Ishikawa (cell line): ENCODE data around the gene LCE3B.

Experiments used
- CEBPB ChIP-seq: IDR thresholded peaks from 2 replicates; pipeline ENCODE4 v1.6.1; 2012
- CREB1 ChIP-seq: IDR thresholded peaks from 2 replicates; pipeline ENCODE4 v1.6.1; 2012; ENCODE audit warnings: low read depth
- EGR1 ChIP-seq: IDR thresholded peaks from 2 replicates; pipeline ENCODE4 v1.6.1; 2012
- EP300 ChIP-seq: IDR thresholded peaks from 2 replicates; pipeline ENCODE4 v1.6.1; 2012; ENCODE audit warnings: borderline replicate concordance
- FOXM1 ChIP-seq: IDR thresholded peaks from 2 replicates; pipeline ENCODE4 v1.6.1; 2012; ENCODE audit warnings: low read depth, borderline replicate concordance
- NFIC ChIP-seq: IDR thresholded peaks from 2 replicates; pipeline ENCODE4 v1.6.1; 2012
- RAD21 ChIP-seq: IDR thresholded peaks from 2 replicates; pipeline ENCODE4 v1.6.1; 2012; ENCODE audit warnings: low read depth
- TAF1 ChIP-seq: IDR thresholded peaks from 2 replicates; pipeline ENCODE4 v1.6.1; 2012; ENCODE audit warnings: low read depth, mild to moderate bottlenecking
- TCF12 ChIP-seq: IDR thresholded peaks from 2 replicates; pipeline ENCODE4 v1.6.1; 2012; ENCODE audit warnings: low read depth
- TEAD4 ChIP-seq: IDR thresholded peaks from 2 replicates; pipeline ENCODE4 v1.6.1; 2012
- YY1 ChIP-seq: IDR thresholded peaks from 2 replicates; pipeline ENCODE4 v1.6.1; 2012; ENCODE audit warnings: low read depth
- ZBTB7A ChIP-seq: IDR thresholded peaks from 2 replicates; pipeline ENCODE4 v1.6.1; 2012; ENCODE audit warnings: low read depth
- TF ChIP-seq, protein P1 (sequence below): IDR thresholded peaks from 2 replicates; pipeline ENCODE4 v1.6.1; 2012
- TF ChIP-seq, protein P2 (sequence below): IDR thresholded peaks from 2 replicates; pipeline ENCODE4 v1.6.1; 2012
- TF ChIP-seq, protein P3 (sequence below): IDR thresholded peaks from 2 replicates; pipeline ENCODE4 v1.6.1; 2012; ENCODE audit warnings: low read depth, mild to moderate bottlenecking

The LCE3B gene, protein sequence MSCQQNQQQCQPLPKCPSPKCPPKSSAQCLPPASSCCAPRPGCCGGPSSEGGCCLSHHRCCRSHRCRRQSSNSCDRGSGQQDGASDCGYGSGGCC

DNA sequence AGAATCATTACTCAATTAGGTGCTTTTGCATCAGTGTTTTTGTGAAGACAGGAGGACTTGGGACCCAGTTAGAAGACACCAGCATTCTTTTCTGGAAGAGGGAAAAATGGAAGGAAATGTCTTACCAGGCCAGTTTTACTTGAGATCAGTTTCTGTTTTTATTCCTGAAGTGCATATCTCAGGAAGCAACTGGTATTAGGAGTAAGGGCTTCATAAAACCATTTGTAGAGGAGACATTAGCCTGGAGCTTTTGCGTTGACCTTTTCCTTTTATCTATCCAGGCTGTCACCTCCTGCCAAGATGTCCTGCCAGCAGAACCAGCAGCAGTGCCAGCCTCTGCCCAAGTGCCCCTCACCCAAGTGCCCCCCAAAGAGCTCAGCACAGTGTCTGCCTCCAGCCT is at the start of gene LCE3B:
TSS of gene LCE3B (plus strand) at position 301 of the 400 bp plus-strand sequence. CDS start at position 301, 0 bp downstream.
- TF ChIP-seq FOXM1 (no peak), TAF1 (no peak), TCF12 (no peak), EGR1 (no peak), NFIC (no peak), YY1 (no peak), RAD21 (no peak), CEBPB (no peak), EP300 (no peak), ZBTB7A (no peak), TEAD4 (no peak), CREB1 (no peak)
- TF ChIP-seq, protein P1, sequence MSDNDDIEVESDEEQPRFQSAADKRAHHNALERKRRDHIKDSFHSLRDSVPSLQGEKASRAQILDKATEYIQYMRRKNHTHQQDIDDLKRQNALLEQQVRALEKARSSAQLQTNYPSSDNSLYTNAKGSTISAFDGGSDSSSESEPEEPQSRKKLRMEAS = no peak
- TF ChIP-seq, protein P2, sequence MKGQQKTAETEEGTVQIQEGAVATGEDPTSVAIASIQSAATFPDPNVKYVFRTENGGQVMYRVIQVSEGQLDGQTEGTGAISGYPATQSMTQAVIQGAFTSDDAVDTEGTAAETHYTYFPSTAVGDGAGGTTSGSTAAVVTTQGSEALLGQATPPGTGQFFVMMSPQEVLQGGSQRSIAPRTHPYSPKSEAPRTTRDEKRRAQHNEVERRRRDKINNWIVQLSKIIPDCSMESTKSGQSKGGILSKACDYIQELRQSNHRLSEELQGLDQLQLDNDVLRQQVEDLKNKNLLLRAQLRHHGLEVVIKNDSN = no peak
- TF ChIP-seq, protein P3, sequence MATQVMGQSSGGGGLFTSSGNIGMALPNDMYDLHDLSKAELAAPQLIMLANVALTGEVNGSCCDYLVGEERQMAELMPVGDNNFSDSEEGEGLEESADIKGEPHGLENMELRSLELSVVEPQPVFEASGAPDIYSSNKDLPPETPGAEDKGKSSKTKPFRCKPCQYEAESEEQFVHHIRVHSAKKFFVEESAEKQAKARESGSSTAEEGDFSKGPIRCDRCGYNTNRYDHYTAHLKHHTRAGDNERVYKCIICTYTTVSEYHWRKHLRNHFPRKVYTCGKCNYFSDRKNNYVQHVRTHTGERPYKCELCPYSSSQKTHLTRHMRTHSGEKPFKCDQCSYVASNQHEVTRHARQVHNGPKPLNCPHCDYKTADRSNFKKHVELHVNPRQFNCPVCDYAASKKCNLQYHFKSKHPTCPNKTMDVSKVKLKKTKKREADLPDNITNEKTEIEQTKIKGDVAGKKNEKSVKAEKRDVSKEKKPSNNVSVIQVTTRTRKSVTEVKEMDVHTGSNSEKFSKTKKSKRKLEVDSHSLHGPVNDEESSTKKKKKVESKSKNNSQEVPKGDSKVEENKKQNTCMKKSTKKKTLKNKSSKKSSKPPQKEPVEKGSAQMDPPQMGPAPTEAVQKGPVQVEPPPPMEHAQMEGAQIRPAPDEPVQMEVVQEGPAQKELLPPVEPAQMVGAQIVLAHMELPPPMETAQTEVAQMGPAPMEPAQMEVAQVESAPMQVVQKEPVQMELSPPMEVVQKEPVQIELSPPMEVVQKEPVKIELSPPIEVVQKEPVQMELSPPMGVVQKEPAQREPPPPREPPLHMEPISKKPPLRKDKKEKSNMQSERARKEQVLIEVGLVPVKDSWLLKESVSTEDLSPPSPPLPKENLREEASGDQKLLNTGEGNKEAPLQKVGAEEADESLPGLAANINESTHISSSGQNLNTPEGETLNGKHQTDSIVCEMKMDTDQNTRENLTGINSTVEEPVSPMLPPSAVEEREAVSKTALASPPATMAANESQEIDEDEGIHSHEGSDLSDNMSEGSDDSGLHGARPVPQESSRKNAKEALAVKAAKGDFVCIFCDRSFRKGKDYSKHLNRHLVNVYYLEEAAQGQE = no peak

DNA sequence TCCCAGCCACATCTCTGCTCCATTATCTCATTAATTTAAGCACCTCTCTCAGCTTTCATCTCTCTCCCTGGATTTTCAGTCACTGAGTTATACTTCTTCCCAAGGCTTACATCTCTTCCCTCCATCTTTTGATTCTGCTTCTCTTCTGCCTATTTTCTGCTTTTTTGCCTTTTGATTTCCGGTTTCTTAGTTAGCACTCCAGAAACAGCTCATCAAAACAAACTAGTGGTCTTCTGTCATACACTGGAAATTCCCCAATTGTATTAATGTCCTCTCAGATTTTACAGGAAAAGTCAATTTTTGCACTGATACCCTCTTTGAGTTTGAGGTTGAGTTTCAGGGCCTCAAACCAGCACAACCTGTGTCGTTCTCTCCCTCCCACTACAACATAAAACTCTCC is 48.5 kb upstream of the LCE3B start:
- TF ChIP-seq ZBTB7A = no peak
- TF ChIP-seq, protein P3 = no peak
- no peak for TF ChIP-seq CREB1
- no peak for TF ChIP-seq TAF1
- TF ChIP-seq, protein P2 = no peak
- no peak for TF ChIP-seq RAD21
- TF ChIP-seq TCF12 = no peak
- no peak for TF ChIP-seq NFIC
- no peak for TF ChIP-seq YY1
- TF ChIP-seq TEAD4 = no peak
- TF ChIP-seq, protein P1 = no peak
- TF ChIP-seq CEBPB = no peak
- TF ChIP-seq FOXM1 = no peak
- TF ChIP-seq EP300 = no peak
- TF ChIP-seq EGR1 = no peak

DNA sequence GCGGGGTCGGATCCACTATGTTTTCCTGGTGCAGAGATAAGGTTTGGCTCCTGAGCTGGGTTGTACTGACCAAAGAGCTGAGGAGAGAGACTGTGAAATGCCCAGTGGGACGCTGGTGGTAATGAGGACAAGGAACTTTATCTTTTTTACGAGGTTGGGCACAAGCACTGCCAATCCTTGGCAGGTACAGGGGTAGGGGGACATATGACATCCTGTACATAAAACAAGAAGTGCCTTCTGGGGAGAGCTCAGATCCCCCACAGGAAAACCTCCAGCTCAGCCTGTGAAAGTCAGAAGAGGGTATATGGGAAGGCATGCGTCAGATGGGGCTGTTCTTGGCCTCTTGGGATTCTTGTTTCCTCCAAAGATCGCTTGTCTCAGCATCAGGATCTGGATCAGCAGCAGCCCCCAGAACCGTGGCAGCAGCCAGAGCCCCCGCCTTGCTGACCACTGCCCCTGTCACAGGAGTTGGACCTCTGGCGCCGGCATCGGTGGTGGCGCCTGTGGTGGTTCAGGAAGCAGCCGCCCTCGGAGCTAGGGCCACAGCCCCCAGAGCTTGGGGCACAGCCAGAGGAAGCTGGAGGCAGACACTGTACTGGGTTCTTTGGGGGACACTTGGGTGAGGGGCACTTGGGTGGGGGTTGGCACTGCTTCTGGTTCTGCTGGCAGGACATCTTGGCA is 47.9 kb upstream of the LCE3B start:
- no peak for TF ChIP-seq RAD21
- TF ChIP-seq, protein P2 = no peak
- no peak for TF ChIP-seq ZBTB7A
- TF ChIP-seq, protein P1 = no peak
- no peak for TF ChIP-seq TAF1
- TF ChIP-seq, protein P3 = no peak
- TF ChIP-seq EP300 = no peak
- TF ChIP-seq CREB1 = no peak
- TF ChIP-seq NFIC = no peak
- no peak for TF ChIP-seq TEAD4
- TF ChIP-seq TCF12 = no peak
- no peak for TF ChIP-seq CEBPB
- TF ChIP-seq YY1 = no peak
- no peak for TF ChIP-seq FOXM1
- no peak for TF ChIP-seq EGR1
